H4 (cell line): Measurements from ENCODE around the gene NUTM2E. TPM values are rescaled to one million over a fixed set of nuclear protein-coding genes. Genes with fewer than 3 reads are reported as not detected.
"Not testable (repeated sequence)": the region's sequence is repeated elsewhere in the genome, so short reads cannot be mapped to it uniquely, and the experiment has no call there.

ENCODE experiments used
- DNase-seq: peaks from one replicate; pipeline ENCODE4 v3.0.0-alpha.2; 2015; ENCODE audit warnings: low spot score
- total RNA-seq: library from RNA; depleted of rRNA; stranded (reverse); fragments of >200 nt; shearing (Covaris generic); gene quantifications from 2 replicates; pipeline ENCODE4 v1.2.3, GENCODE V29; 2014; rRNA removed

The NUTM2E gene
- not detected in 2 replicates for total RNA-seq

- DNase-seq = peak; percentile 61
Observed at GRCh38 chr10:79826496-79827215, at the start of gene NUTM2E. NUTM2E (plus strand) TSS chr10:79826739; CDS start chr10:79841741, 15,002 bp downstream.

GRCh38 chr10:79777997-79778396, 48.5 kb upstream of the NUTM2E start:
- DNase-seq = not testable (repeated sequence)

GRCh38 chr10:79779310-79779938, 47.1 kb upstream of the NUTM2E start:
- peak; percentile 7 for DNase-seq

GRCh38 chr10:79779992-79780391, 46.5 kb upstream of the NUTM2E start:
- not testable (repeated sequence) for DNase-seq

- not testable (repeated sequence) for DNase-seq
Observed at GRCh38 chr10:79781584-79781983, 45.0 kb upstream of the NUTM2E start.

GRCh38 chr10:79787455-79787952, 39.0 kb upstream of the NUTM2E start:
- not testable (repeated sequence) for DNase-seq

GRCh38 chr10:79789351-79789750, 37.2 kb upstream of the NUTM2E start:
- DNase-seq = not testable (repeated sequence)

GRCh38 chr10:79791906-79792517, 34.5 kb upstream of the NUTM2E start:
- not testable (repeated sequence) for DNase-seq

- DNase-seq = not testable (repeated sequence)
Observed at GRCh38 chr10:79799337-79799736, 27.2 kb upstream of the NUTM2E start.

GRCh38 chr10:79805857-79806256, 20.7 kb upstream of the NUTM2E start:
- DNase-seq = not testable (repeated sequence)

GRCh38 chr10:79811895-79812294, 14.6 kb upstream of the NUTM2E start:
- DNase-seq = not testable (repeated sequence)

GRCh38 chr10:79816290-79816689, 10.2 kb upstream of the NUTM2E start:
- not testable (repeated sequence) for DNase-seq

- DNase-seq = not testable (repeated sequence)
Observed at GRCh38 chr10:79823387-79823786, 3.2 kb upstream of the NUTM2E start.

- DNase-seq = not testable (repeated sequence)
Observed at GRCh38 chr10:79825587-79826011, 940 bp upstream of the NUTM2E start.

GRCh38 chr10:79826131-79826495, 426 bp upstream of the NUTM2E start:
- not testable (repeated sequence) for DNase-seq

- not testable (repeated sequence) for DNase-seq
Observed at GRCh38 chr10:79833833-79834232, 7.3 kb downstream of the NUTM2E start.

GRCh38 chr10:79835891-79836290, 9.4 kb downstream of the NUTM2E start:
- DNase-seq = not testable (repeated sequence)

GRCh38 chr10:79836891-79837290, 10.4 kb downstream of the NUTM2E start:
- DNase-seq = not testable (repeated sequence)

GRCh38 chr10:79838441-79838840, 11.9 kb downstream of the NUTM2E start:
- DNase-seq = not testable (repeated sequence)

- DNase-seq = not testable (repeated sequence)
Observed at GRCh38 chr10:79853191-79853854, 26.8 kb downstream of the NUTM2E start.

GRCh38 chr10:79862269-79862668, 35.7 kb downstream of the NUTM2E start:
- DNase-seq = not testable (repeated sequence)

GRCh38 chr10:79862803-79863202, 36.3 kb downstream of the NUTM2E start:
- DNase-seq = not testable (repeated sequence)
